CD1c-positive myeloid dendritic cell (primary cell): ENCODE measurements around the gene B3GALT6.
"Not testable (repeated sequence)": the region's sequence is repeated elsewhere in the genome, so short reads cannot be mapped to it uniquely, and the experiment has no call there.

Experiments used
- DNase-seq: peaks from one replicate; pipeline ENCODE4 v3.0.0-alpha.2; 2016; ENCODE audit errors: extremely low spot score

B3GALT6 gene

GRCh38 chr1:1244192-1244811 is 12.3 kb downstream of the B3GALT6 start:
- DNase-seq = no peak

- no peak for DNase-seq
Observed at GRCh38 chr1:1245178-1245816, 13.3 kb downstream of the B3GALT6 start.

- no peak for DNase-seq
Observed at GRCh38 chr1:1245817-1246576, 14.0 kb downstream of the B3GALT6 start.

- DNase-seq = no peak
Observed at GRCh38 chr1:1246577-1247340, 14.7 kb downstream of the B3GALT6 start, which contains the start of gene C1QTNF12. Gene C1QTNF12 (minus strand): TSS chr1:1246722. CDS start chr1:1246690, 32 bp downstream.

GRCh38 chr1:1247341-1247913 is 15.4 kb downstream of the B3GALT6 start:
- no peak for DNase-seq

GRCh38 chr1:1248009-1248913 is 16.2 kb downstream of the B3GALT6 start:
- not testable (repeated sequence) for DNase-seq

- peak; percentile 16 for DNase-seq
Observed at GRCh38 chr1:1250786-1251284, 18.8 kb downstream of the B3GALT6 start.

GRCh38 chr1:1253314-1253713 is 21.3 kb downstream of the B3GALT6 start:
- no peak for DNase-seq

- no peak for DNase-seq
Observed at GRCh38 chr1:1253972-1254666, 22.1 kb downstream of the B3GALT6 start.

GRCh38 chr1:1254667-1254998 is 22.6 kb downstream of the B3GALT6 start:
- DNase-seq = no peak

GRCh38 chr1:1255078-1255477 is 23.0 kb downstream of the B3GALT6 start:
- DNase-seq = no peak

- DNase-seq = no peak
Observed at GRCh38 chr1:1255611-1256010, 23.6 kb downstream of the B3GALT6 start.

- DNase-seq = no peak
Observed at GRCh38 chr1:1256956-1257871, 25.2 kb downstream of the B3GALT6 start.

- DNase-seq = no peak
Observed at GRCh38 chr1:1259119-1259488, 27.1 kb downstream of the B3GALT6 start.

GRCh38 chr1:1259540-1259939 is 27.5 kb downstream of the B3GALT6 start:
- DNase-seq = no peak

GRCh38 chr1:1259951-1260600 is 28.0 kb downstream of the B3GALT6 start:
- peak; percentile 19 for DNase-seq

- DNase-seq = no peak
Observed at GRCh38 chr1:1260843-1261560, 29.0 kb downstream of the B3GALT6 start.

GRCh38 chr1:1262071-1262470 is 30.0 kb downstream of the B3GALT6 start:
- DNase-seq = no peak
